Calu3 (cell line): ENCODE results near the gene PGK1. TPM values are rescaled to one million over a fixed set of nuclear protein-coding genes. Genes with fewer than 3 reads are reported as not detected.
"Not testable (repeated sequence)": the region's sequence is repeated elsewhere in the genome, so short reads cannot be mapped to it uniquely, and the experiment has no call there.

ENCODE experiments used
- Bru-seq: library from RNA; stranded (reverse); fragments of 400-500 nt; gene quantifications from one replicate; lab custom pipeline; 2021; lab: Mats Ljungman, UMichigan
- BruChase-seq, 2 experiments: library from RNA; stranded (reverse); fragments of 400-500 nt; gene quantifications; one replicate each; lab custom pipeline; 2021; lab: Mats Ljungman, UMichigan
- BruUV-seq: library from RNA; stranded (reverse); fragments of 400-500 nt; replicated peaks from 2 replicates; lab custom pipeline; 2021; lab: Mats Ljungman, UMichigan
- CTCF ChIA-PET: fragments of 300-600 bp; sonication (Branson Sonifier 250); formaldehyde crosslinking; loops from one replicate; lab custom pipeline; 2022; ENCODE audit warnings: antibody characterized with exemption; lab: Charles Lee
- DNase-seq: peaks from one replicate; pipeline ENCODE4 v3.0.0; 2022
- H3K27ac Mint-ChIP-seq: one replicate; pipeline ENCODE4 v1.8.0; 2022; ENCODE audit warnings: mixed read lengths; ENCODE audit not compliant: unreplicated experiment
- H3K27me3 Mint-ChIP-seq: one replicate; pipeline ENCODE4 v1.8.0; 2022; ENCODE audit warnings: mixed read lengths; ENCODE audit not compliant: unreplicated experiment
- H3K36me3 Mint-ChIP-seq: one replicate; pipeline ENCODE4 v1.8.0; 2022; ENCODE audit warnings: mild to moderate bottlenecking, moderate library complexity, mixed read lengths; ENCODE audit not compliant: insufficient read depth, unreplicated experiment
- H3K4me1 Mint-ChIP-seq: one replicate; pipeline ENCODE4 v1.8.0; 2022; ENCODE audit warnings: mild to moderate bottlenecking, low read depth, mixed read lengths; ENCODE audit not compliant: unreplicated experiment
- H3K4me3 Mint-ChIP-seq: one replicate; pipeline ENCODE4 v1.8.0; 2022; ENCODE audit warnings: mild to moderate bottlenecking, low read depth, moderate library complexity, mixed read lengths; ENCODE audit not compliant: unreplicated experiment
- H3K9me3 Mint-ChIP-seq: one replicate; pipeline ENCODE4 v1.8.0; 2022; ENCODE audit warnings: low read depth, mixed read lengths; ENCODE audit not compliant: unreplicated experiment
- CTCF ChIP-seq: fragments of 200-600 bp; IDR thresholded peaks from one replicate; pipeline ENCODE4 v1.8.0; 2022; ENCODE audit warnings: antibody characterized with exemption; ENCODE audit not compliant: unreplicated experiment
- intact Hi-C: fragments of 100-400 bp; cut with micrococcal nuclease; formaldehyde crosslinking; loops from one replicate; pipeline ENCODE4 v1.10.0; 2022; ENCODE audit not compliant: unreplicated experiment
- long read RNA-seq: library from polyadenylated mRNA; stranded (forward); transcript quantifications from one replicate; pipeline ENCODE4 v2.0.0, GENCODE V29; 2022
- total RNA-seq: library from RNA; stranded (reverse); gene quantifications from 2 replicates; pipeline ENCODE4 v1.2.3, GENCODE V29; 2022

PGK1 gene
- total RNA-seq (613 and 623 TPM in 2 replicates), Bru-seq, nascent RNA (percentile 83 among the genes with signal in this experiment), BruChase-seq, experiment 1, labeled RNA remaining after a 6-hour chase (percentile 90 among the genes with signal in this experiment), BruChase-seq, experiment 2, labeled RNA remaining after a 2-hour chase (percentile 81 among the genes with signal in this experiment)
- long read RNA-seq, full-length matches to known transcripts = 1,373 of 1,455 reads
- long read RNA-seq, partial matches to known transcripts = 34 of 1,455 reads
- long read RNA-seq, other reads (novel, unspliced or antisense) = 48 of 1,455 reads

GRCh38 chrX:78103623-78104446 lies at the start of gene PGK1:
Gene PGK1 (plus strand): TSS chrX:78104248. CDS start chrX:78104341, 93 bp downstream.
- H3K4me3 Mint-ChIP-seq = peak within 1 kb of the TSS; percentile 81
- peaks cover 26% of the 10 kb centered on the region for H3K4me1 Mint-ChIP-seq
- peaks cover 49% of the 10 kb centered on the region for H3K36me3 Mint-ChIP-seq
- CTCF ChIA-PET = interaction anchor here (1.8 kb wide), 1 partner anchor 205 kb away, joined by 6 read pairs; the partner anchor contains the start of gene COX7B
- H3K27ac Mint-ChIP-seq = peak within 1 kb of the TSS; percentile 73
- H3K9me3 Mint-ChIP-seq = no peaks in the 10 kb centered on the region
- intact Hi-C loops = no loop called here
- no peak for TF ChIP-seq CTCF
- DNase-seq = peak; percentile 96
- H3K27me3 Mint-ChIP-seq = no peaks in the 10 kb centered on the region
- no TSS peak for BruUV-seq

DNA sequence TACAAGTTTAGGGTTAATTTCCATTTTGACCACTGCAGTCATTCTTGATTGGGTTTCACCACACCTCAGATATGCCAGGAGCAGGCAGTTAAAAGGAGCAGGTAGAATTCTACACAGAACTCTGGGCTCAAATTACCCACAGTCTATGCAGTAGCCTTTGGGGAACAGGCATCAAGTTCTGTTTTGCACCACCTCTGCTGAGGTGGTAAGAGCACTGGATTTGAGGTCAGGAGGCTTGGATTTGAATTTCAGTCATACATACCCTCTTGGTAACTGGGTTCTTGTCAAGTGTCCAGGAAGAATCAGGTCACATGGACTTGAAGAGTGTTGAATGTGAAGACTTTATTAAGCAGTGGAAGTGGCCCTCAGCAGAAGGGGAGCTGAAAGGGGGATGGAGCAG lies 40.4 kb upstream of the PGK1 start:
- H3K9me3 Mint-ChIP-seq = no peaks in the 10 kb centered on the region
- CTCF ChIA-PET = no interaction called here
- TF ChIP-seq CTCF = no peak
- no TSS peak for BruUV-seq
- H3K4me3 Mint-ChIP-seq = no peak overlapping the region
- peaks cover 27% of the 10 kb centered on the region for H3K36me3 Mint-ChIP-seq
- peaks cover 52% of the 10 kb centered on the region for H3K4me1 Mint-ChIP-seq
- no peaks in the 10 kb centered on the region for H3K27me3 Mint-ChIP-seq
- no peak for DNase-seq
- H3K27ac Mint-ChIP-seq = peak overlapping the region; percentile 94
- intact Hi-C loops = no loop called here

DNA sequence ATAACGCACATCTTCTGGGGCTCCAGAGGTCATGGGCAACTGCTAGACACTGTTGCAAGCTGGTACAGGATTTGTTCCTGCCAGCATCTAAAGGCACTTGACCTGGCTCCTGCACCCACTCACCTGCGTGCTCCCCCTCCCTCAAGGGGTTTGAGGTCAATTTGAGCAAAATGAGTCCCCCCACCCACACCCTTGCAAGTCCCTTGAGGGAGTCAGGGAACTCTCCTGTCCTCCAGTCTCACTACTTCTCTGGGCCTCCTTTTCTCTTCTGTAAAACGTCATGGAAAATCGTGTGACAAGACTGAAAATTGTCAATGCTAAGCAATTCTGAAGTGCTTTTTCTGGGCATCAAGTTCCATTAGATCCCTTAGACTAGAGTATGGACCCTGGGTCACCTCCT lies 39.9 kb upstream of the PGK1 start:
- Mint-ChIP-seq H3K27ac (peak overlapping the region; percentile 94), H3K9me3 (no peaks in the 10 kb centered on the region), H3K27me3 (no peaks in the 10 kb centered on the region), H3K36me3 (peaks cover 31% of the 10 kb centered on the region), H3K4me1 (peaks cover 57% of the 10 kb centered on the region), H3K4me3 (no peak overlapping the region)
- CTCF ChIA-PET = interaction anchor here (0.9 kb wide), 1 partner anchor 28 kb away, joined by 3 read pairs; no protein-coding TSS in a partner anchor
- TF ChIP-seq CTCF = no peak
- no TSS peak for BruUV-seq
- no peak for DNase-seq
- intact Hi-C loops = no loop called here

DNA sequence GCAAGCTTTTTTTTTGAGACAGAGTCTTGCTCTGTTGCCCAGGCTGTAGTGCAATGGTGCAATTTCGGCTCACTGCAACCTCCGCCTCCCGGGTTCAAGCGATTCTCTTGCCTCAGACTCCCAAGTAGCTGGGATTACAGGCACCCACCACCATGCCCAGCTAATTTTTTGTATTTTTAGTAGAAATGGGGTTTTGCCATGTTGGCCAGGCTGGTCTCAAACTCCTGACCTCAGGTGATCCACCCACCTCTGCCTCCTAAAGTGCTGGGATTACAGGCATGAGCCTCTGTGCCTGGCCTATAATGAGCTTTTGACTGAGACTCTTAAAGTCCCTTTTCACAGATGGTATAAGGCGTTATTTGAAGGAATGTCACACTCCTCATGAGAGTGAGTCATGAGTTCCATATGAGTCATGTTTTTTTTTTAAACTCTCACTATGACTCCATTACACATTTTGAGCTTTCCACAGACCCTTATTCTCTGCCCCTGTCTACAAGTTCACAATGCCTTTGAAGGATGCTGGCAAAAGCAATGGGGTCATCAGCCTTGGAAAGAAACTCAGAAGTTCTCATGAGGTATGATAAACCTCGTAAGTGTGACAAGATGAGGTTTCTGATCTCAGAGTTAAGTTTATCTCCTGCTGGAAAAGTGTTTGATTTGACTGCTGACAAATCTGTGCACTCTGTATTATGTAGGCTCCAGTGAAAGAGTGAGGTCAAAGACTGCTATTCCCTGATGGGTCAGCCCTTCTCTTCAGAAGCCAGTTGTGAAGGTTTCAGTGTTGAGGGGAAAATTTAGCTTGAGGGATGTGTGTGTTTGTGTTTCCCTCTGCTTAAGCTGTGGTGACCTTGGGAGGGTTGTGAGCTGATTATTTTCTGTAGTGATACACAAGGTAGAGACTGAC lies 39.1 kb upstream of the PGK1 start:
- Mint-ChIP-seq H3K27ac (peak overlapping the region; percentile 94), H3K4me1 (peaks cover 62% of the 10 kb centered on the region), H3K36me3 (peaks cover 32% of the 10 kb centered on the region), H3K4me3 (peak overlapping the region; percentile 19)
- not testable (repeated sequence) for H3K9me3 Mint-ChIP-seq, DNase-seq, H3K27me3 Mint-ChIP-seq
- CTCF ChIA-PET = interaction anchor here (0.9 kb wide), 1 partner anchor 27 kb away, joined by 3 read pairs; no protein-coding TSS in a partner anchor
- intact Hi-C loops = loop anchor here (5.0 kb wide), 1 partner anchor 47 kb away; no protein-coding TSS in a partner anchor
- TSS peak; percentile 80 for BruUV-seq
